Measurements from ENCODE around the gene LRRC49. TPM values are rescaled to one million over a fixed set of nuclear protein-coding genes. Genes with fewer than 3 reads are reported as not detected.

LRRC49 gene
- total RNA-seq, 6 donors from 2014 or later = 3.0 to 26.7 (median 9.2) TPM

DNA sequence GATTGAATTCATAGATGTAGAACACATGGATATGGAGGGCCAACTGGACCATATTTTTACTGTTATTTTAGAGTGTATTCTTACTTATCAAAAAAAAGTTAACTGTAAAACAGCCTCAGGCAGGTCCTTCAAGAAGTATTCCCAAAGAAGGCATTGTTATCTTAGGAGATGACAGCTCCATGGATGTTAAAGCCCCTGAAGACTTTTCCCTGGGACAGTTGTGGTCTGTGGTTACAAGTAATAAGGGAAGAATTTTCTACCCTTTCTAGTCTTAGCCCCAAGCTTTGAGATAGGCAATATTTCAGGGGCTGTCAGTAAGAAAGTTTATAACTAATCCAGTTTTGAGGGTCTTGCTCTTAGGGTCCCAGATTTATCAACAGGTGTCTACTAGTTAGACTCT, 62.5 kb downstream of the LRRC49 start:
- Histone ChIP-seq H3K4me1 (no peaks in the 10 kb centered on the region), H3K27ac (no peak overlapping the region), H3K27me3 (no peaks in the 10 kb centered on the region), H3K9me3 (peaks cover 0 to 10% (median 3%) of the 10 kb centered on the region in 4 donors), H3K36me3 (no peaks in the 10 kb centered on the region), H3K4me3 (no peak overlapping the region)
- DNase-seq = no peak
- ATAC-seq (ENCODE audit: low FRiP score in 2 of 2) = no peak
- TF ChIP-seq POLR2AphosphoS5 (IDR thresholded peaks at IDR 0.05) = no peak
- no peak for TF ChIP-seq POLR2A (IDR thresholded peaks at IDR 0.05)
- TF ChIP-seq, protein P1, sequence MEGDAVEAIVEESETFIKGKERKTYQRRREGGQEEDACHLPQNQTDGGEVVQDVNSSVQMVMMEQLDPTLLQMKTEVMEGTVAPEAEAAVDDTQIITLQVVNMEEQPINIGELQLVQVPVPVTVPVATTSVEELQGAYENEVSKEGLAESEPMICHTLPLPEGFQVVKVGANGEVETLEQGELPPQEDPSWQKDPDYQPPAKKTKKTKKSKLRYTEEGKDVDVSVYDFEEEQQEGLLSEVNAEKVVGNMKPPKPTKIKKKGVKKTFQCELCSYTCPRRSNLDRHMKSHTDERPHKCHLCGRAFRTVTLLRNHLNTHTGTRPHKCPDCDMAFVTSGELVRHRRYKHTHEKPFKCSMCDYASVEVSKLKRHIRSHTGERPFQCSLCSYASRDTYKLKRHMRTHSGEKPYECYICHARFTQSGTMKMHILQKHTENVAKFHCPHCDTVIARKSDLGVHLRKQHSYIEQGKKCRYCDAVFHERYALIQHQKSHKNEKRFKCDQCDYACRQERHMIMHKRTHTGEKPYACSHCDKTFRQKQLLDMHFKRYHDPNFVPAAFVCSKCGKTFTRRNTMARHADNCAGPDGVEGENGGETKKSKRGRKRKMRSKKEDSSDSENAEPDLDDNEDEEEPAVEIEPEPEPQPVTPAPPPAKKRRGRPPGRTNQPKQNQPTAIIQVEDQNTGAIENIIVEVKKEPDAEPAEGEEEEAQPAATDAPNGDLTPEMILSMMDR (IDR thresholded peaks at IDR 0.05) = no peak
- TF ChIP-seq EP300 (IDR thresholded peaks at IDR 0.05) = no peak

DNA sequence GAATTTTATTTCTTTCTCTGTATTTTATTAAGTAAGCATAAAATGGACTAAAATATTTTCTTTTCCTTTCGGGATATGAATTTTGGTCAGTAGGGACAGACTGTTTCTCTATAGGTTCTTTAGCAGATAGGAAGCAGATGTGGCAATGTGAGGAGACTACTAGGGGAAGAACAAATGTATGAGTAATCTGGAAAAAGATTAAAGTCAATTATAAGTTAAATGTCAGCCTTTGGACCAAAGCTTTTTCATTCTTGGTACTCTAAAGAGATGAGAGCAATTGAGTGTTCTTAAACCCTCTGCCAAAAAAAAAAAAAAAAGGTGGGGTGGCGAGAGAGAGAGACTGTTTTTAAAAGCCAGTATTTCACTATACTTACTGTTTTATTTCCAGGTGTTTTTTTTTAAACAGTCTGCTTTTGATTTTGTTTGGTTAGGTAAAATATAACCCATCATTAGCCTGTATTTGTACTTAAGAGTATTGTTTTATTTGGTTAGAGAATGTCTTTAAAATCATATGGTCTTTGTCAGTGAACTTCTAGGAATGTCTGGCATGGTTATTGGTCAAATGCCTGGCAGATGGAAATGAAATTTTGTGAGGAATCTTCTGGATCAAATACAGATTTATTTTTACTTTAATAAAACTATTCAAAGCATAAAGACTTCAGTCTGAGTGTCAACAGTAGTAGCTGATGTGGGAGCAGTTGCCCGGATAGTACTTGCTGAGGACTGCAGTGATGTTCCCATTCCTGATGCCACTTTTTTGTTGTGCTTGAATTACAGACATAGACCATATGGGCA, 63.8 kb downstream of the LRRC49 start:
- Histone ChIP-seq H3K9me3 (peaks cover 0 to 2% (median 0%) of the 10 kb centered on the region in 4 donors), H3K36me3 (no peaks in the 10 kb centered on the region), H3K27ac (no peak overlapping the region), H3K4me3 (no peak overlapping the region), H3K4me1 (no peaks in the 10 kb centered on the region), H3K27me3 (no peaks in the 10 kb centered on the region)
- DNase-seq (no peak), ATAC-seq (ENCODE audit: low FRiP score in 2 of 2) (no peak)
- 70 to 71% methylated on average over 3 of the region's 3 CpGs for WGBS, 2 donors
- TF ChIP-seq, protein P1 (IDR thresholded peaks at IDR 0.05) = no peak
- TF ChIP-seq EP300 (IDR thresholded peaks at IDR 0.05) (no peak), POLR2AphosphoS5 (IDR thresholded peaks at IDR 0.05) (no peak), POLR2A (IDR thresholded peaks at IDR 0.05) (no peak)

DNA sequence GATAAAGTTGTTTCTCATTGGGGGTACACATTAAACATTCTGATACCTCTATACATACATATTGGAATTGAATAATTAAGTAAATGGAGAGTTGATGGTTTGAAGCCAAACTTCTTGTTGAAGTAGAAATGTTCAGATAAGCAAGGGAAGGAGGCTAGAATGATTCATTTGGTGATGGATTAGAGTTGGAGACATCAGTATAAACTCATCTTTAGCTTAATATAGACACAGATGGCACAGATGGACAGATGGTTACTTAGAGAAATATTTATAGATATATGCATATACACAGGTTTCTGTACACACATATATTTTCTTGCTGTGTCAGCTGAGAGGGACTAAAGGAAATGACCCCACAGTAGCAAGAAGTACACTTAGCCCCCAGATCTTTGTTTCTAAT, 69.5 kb downstream of the LRRC49 start:
- no peak overlapping the region for H3K27ac ChIP-seq
- H3K9me3 ChIP-seq = no peaks in the 10 kb centered on the region
- no peak overlapping the region for H3K4me3 ChIP-seq
- no peaks in the 10 kb centered on the region for H3K4me1 ChIP-seq
- TF ChIP-seq POLR2A (IDR thresholded peaks at IDR 0.05) = no peak
- TF ChIP-seq, protein P1 (IDR thresholded peaks at IDR 0.05) = no peak
- no peaks in the 10 kb centered on the region for H3K27me3 ChIP-seq
- no peak for DNase-seq
- no peak for ATAC-seq (ENCODE audit: low FRiP score in 2 of 2)
- no peaks in the 10 kb centered on the region for H3K36me3 ChIP-seq

DNA sequence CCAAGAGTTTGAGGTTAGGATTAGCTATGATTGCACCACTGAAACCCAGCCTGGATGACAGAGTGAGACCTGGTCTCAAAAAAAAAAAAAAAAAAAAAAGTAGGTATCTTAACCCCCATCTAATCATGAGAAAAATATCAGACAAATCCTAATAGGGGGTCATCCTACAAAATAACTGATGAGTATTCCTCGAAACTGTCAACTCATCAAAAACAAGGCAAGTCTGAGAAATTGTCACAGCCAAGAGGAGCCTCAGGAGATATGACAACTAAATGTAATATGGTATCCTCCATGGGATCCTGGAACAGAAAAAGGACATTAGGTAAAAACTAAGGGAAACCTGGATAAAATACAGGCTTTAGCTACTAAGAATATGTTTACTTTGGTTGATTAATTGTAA, 70.6 kb downstream of the LRRC49 start:
- H3K9me3 ChIP-seq = no peaks in the 10 kb centered on the region
- no peak overlapping the region for H3K27ac ChIP-seq
- DNase-seq (no peak), ATAC-seq (ENCODE audit: low FRiP score in 2 of 2) (no peak)
- H3K4me1 ChIP-seq = no peaks in the 10 kb centered on the region
- no peaks in the 10 kb centered on the region for H3K36me3 ChIP-seq
- H3K4me3 ChIP-seq = no peak overlapping the region
- TF ChIP-seq POLR2AphosphoS5 (IDR thresholded peaks at IDR 0.05) = no peak
- no peak for TF ChIP-seq POLR2A (IDR thresholded peaks at IDR 0.05)
- TF ChIP-seq EP300 (IDR thresholded peaks at IDR 0.05) = no peak
- TF ChIP-seq, protein P1 (IDR thresholded peaks at IDR 0.05) = no peak
- 91 to 95% methylated on average over 1 of the region's 1 CpG for WGBS, 2 donors
- H3K27me3 ChIP-seq = no peaks in the 10 kb centered on the region

DNA sequence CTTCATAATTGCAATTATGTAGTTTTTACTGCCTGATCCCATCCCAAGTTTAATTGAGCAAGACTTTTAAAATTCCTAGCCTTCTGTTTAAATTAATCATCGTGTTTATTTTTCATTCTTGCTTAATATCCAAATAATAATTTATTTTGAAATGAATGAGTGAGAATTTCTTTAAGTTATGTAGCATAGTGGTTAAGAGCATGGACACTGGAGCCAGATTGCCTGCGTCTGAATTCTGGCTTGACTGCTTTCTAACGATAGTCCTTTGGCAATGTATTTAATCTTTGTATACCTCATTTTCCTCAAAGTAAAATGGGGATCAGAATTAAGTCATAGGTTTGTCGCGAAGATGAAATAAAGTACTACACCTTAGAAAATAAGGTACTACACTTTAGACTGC, 71.4 kb downstream of the LRRC49 start:
- ATAC-seq (ENCODE audit: low FRiP score in 2 of 2) (no peak), DNase-seq (no peak)
- no peaks in the 10 kb centered on the region for H3K36me3 ChIP-seq
- H3K9me3 ChIP-seq = no peaks in the 10 kb centered on the region
- H3K4me1 ChIP-seq = no peaks in the 10 kb centered on the region
- TF ChIP-seq, protein P1 (IDR thresholded peaks at IDR 0.05) = no peak
- TF ChIP-seq EP300 (IDR thresholded peaks at IDR 0.05) = no peak
- no peak for TF ChIP-seq POLR2A (IDR thresholded peaks at IDR 0.05)
- no peak for TF ChIP-seq POLR2AphosphoS5 (IDR thresholded peaks at IDR 0.05)
- H3K27ac ChIP-seq = no peak overlapping the region
- no peaks in the 10 kb centered on the region for H3K27me3 ChIP-seq
- WGBS, 2 donors = 87 to 92% methylated on average over 5 of the region's 5 CpGs
- H3K4me3 ChIP-seq = no peak overlapping the region

Measured in upper lobe of left lung (tissue), 6 donors.